ENCODE results near the gene FAF1. TPM values are rescaled to one million over a fixed set of nuclear protein-coding genes. Genes with fewer than 3 reads are reported as not detected.

FAF1 gene
- total and polyA plus RNA-seq, 2 donors (not counting 3 experiments of a cell fraction or from before 2014, with no cell fraction given): 9.0 to 57.6 TPM

DNA sequence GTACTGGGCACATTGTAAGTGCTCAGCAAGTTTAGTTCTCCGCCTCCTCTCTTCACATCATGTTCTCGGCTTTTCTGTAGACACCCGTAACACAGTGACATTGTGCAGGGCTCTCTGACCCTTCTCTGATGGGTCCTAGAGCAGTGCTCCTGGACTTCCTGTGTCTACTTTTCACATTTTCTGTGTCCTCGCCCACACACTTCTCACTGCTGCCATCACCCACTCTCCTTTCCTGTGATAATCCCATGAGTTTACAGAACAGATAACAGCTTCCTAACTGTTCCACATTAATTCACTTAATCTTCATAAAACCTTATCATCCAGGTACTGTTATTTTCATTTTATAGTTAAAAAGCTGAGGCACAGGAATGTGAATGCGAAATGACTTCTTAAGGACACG lies 523.6 kb downstream of the FAF1 start:
- CTCF ChIA-PET: no interaction called here
- Histone ChIP-seq H3K9ac (replicated peaks; ENCODE audit: extremely low read depth, insufficient read depth, low read length) (no peak overlapping the region), H3K36me3 (ENCODE audit: control insufficient read depth in 2 of 2, extremely low read depth in 1 of 2, insufficient read depth in 2 of 2, low read length in 2 of 2) (no peaks in the 10 kb centered on the region), H3K9me1 (replicated peaks; ENCODE audit: control insufficient read depth, extremely low read depth, insufficient read depth, low read length) (no peaks in the 10 kb centered on the region), H3K4me2 (ENCODE audit: insufficient read depth, low read length) (no peak overlapping the region), H4K20me1 (replicated peaks; ENCODE audit: control insufficient read depth, extremely low read depth, insufficient read depth, low read length) (no peaks in the 10 kb centered on the region), H3K9me3 (replicated peaks; ENCODE audit: control insufficient read depth, insufficient read depth, low read length) (no peaks in the 10 kb centered on the region), H3K79me2 (ENCODE audit: control insufficient read depth, insufficient read depth, low read length) (no peaks in the 10 kb centered on the region), H3K27me3 (ENCODE audit: control insufficient read depth in 2 of 2, insufficient read depth in 2 of 2, low read length in 2 of 2) (peaks cover 15 to 16% of the 10 kb centered on the region in 2 experiments), H3K4me1 (ENCODE audit: control insufficient read depth, extremely low read depth, insufficient read depth, low read length) (no peaks in the 10 kb centered on the region), H3K4me3 (replicated peaks in 1 of 3; ENCODE audit: insufficient read depth in 1 of 3, low read depth in 1 of 3, low read length in 3 of 3) (no peak overlapping the region), H3K27ac (ENCODE audit: insufficient read depth, low read depth, low read length) (no peak overlapping the region), H2AFZ (ENCODE audit: low read depth, low read length) (no peak overlapping the region)
- FAIRE-seq (no peak), DNase-seq (ENCODE audit: low read depth, low spot score) (no peak)
- POLR2A ChIA-PET: no interaction called here
- dilution Hi-C loops (cut with MboI; ENCODE audit: extremely low pct_ligation_motif_present, low sequenced_read_pairs) (no loop called here), intact Hi-C loops (cut with micrococcal nuclease) (no loop called here)
- BruUV-seq (replicated peaks): no TSS peak
- TF ChIP-seq FOS (IDR thresholded peaks at IDR 0.05; ENCODE audit: borderline replicate concordance, insufficient read depth, low read length) (no peak), EZH2 (IDR thresholded peaks at IDR 0.05; ENCODE audit: borderline replicate concordance, low read depth, low read length, severe bottlenecking) (no peak), JUN (IDR thresholded peaks at IDR 0.05; ENCODE audit: borderline replicate concordance, insufficient read depth, insufficient read length, low read depth) (no peak)
- TF ChIP-seq, protein P1, sequence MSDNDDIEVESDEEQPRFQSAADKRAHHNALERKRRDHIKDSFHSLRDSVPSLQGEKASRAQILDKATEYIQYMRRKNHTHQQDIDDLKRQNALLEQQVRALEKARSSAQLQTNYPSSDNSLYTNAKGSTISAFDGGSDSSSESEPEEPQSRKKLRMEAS (IDR thresholded peaks at IDR 0.05; ENCODE audit: insufficient read depth, insufficient read length): no peak

DNA sequence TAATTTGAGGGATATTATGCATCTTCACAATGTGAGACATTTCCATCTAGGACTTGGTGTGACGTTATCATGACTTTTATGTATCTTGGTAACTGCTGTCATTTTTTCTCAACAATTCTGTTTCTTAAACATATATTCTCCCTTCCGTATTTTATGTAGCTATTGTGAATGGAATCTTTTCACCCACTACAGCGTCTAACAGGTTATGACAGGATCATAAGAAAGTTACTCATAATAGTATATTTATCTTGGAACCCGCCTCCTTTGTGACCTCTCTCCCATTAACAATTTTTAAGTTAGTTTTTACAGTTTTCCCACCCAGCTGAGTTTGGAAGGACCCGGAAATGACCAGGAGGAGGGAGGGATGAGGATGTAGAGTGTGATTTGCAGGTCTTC lies 530.1 kb downstream of the FAF1 start:
- Histone ChIP-seq H3K27me3 (ENCODE audit: control insufficient read depth in 2 of 2, insufficient read depth in 2 of 2, low read length in 2 of 2) (peaks cover 72 to 80% of the 10 kb centered on the region in 2 experiments), H3K36me3 (ENCODE audit: control insufficient read depth in 2 of 2, extremely low read depth in 1 of 2, insufficient read depth in 2 of 2, low read length in 2 of 2) (no peaks in the 10 kb centered on the region), H4K20me1 (replicated peaks; ENCODE audit: control insufficient read depth, extremely low read depth, insufficient read depth, low read length) (no peaks in the 10 kb centered on the region), H3K4me3 (replicated peaks in 1 of 3; ENCODE audit: insufficient read depth in 1 of 3, low read depth in 1 of 3, low read length in 3 of 3) (no peak overlapping the region), H2AFZ (ENCODE audit: low read depth, low read length) (no peak overlapping the region), H3K9me3 (replicated peaks; ENCODE audit: control insufficient read depth, insufficient read depth, low read length) (no peaks in the 10 kb centered on the region), H3K4me2 (ENCODE audit: insufficient read depth, low read length) (no peak overlapping the region), H3K9ac (replicated peaks; ENCODE audit: extremely low read depth, insufficient read depth, low read length) (no peak overlapping the region), H3K27ac (ENCODE audit: insufficient read depth, low read depth, low read length) (no peak overlapping the region), H3K4me1 (ENCODE audit: control insufficient read depth, extremely low read depth, insufficient read depth, low read length) (no peaks in the 10 kb centered on the region), H3K9me1 (replicated peaks; ENCODE audit: control insufficient read depth, extremely low read depth, insufficient read depth, low read length) (no peaks in the 10 kb centered on the region), H3K79me2 (ENCODE audit: control insufficient read depth, insufficient read depth, low read length) (no peaks in the 10 kb centered on the region)
- DNase-seq (ENCODE audit: low read depth, low spot score) (no peak), FAIRE-seq (peak; percentile 47)
- TF ChIP-seq POLR2AphosphoS5 (IDR thresholded peaks at IDR 0.05; ENCODE audit: insufficient read depth, low read depth, low read length): no peak
- TF ChIP-seq, protein P2, sequence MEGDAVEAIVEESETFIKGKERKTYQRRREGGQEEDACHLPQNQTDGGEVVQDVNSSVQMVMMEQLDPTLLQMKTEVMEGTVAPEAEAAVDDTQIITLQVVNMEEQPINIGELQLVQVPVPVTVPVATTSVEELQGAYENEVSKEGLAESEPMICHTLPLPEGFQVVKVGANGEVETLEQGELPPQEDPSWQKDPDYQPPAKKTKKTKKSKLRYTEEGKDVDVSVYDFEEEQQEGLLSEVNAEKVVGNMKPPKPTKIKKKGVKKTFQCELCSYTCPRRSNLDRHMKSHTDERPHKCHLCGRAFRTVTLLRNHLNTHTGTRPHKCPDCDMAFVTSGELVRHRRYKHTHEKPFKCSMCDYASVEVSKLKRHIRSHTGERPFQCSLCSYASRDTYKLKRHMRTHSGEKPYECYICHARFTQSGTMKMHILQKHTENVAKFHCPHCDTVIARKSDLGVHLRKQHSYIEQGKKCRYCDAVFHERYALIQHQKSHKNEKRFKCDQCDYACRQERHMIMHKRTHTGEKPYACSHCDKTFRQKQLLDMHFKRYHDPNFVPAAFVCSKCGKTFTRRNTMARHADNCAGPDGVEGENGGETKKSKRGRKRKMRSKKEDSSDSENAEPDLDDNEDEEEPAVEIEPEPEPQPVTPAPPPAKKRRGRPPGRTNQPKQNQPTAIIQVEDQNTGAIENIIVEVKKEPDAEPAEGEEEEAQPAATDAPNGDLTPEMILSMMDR (IDR thresholded peaks at IDR 0.05; ENCODE audit: extremely low read depth in 1 of 2, insufficient read depth in 1 of 2, low read depth in 1 of 2, low read length in 2 of 2): no peak
- TF ChIP-seq EZH2 (IDR thresholded peaks at IDR 0.05; ENCODE audit: borderline replicate concordance, low read depth, low read length, severe bottlenecking): no peak
- no peak for TF ChIP-seq MYC (IDR thresholded peaks at IDR 0.05; ENCODE audit: low read depth, low read length)
- no peak for TF ChIP-seq GATA2 (IDR thresholded peaks at IDR 0.05; ENCODE audit: insufficient read depth, insufficient read length, low read depth, low read length)
- TF ChIP-seq POLR2A (IDR thresholded peaks at IDR 0.05; ENCODE audit: low read depth, low read length): no peak
- TF ChIP-seq JUN (IDR thresholded peaks at IDR 0.05; ENCODE audit: borderline replicate concordance, insufficient read depth, insufficient read length, low read depth): no peak
- no peak for TF ChIP-seq FOS (IDR thresholded peaks at IDR 0.05; ENCODE audit: borderline replicate concordance, insufficient read depth, low read length)
- TF ChIP-seq, protein P1 (IDR thresholded peaks at IDR 0.05; ENCODE audit: insufficient read depth, insufficient read length): no peak
- ChIA-PET CTCF (interaction anchor here (1.5 to 1.9 kb wide), 2 partner anchors 175 to 275 kb away, joined by 3 to 7 read pairs; no protein-coding TSS in a partner anchor), POLR2A (no interaction called here)
- dilution Hi-C loops (cut with MboI; ENCODE audit: extremely low pct_ligation_motif_present, low sequenced_read_pairs): no loop called here
- no TSS peak for BruUV-seq (replicated peaks)
- intact Hi-C loops (cut with micrococcal nuclease): no loop called here
